Activated CD4-positive, alpha-beta T cell treated with anti-CD3 and anti-CD28 coated beads, Interleukin-2, amount 50 U/mL, for 24 hours (primary cell): ENCODE measurements around the gene PGBD5.

Experiments used
- DNase-seq, 2 donors: peaks; one replicate each; pipeline ENCODE4 v3.0.0-alpha.2; 2020; ENCODE audit warnings: low read depth in 1 of 2, low spot score in 1 of 2

PGBD5 gene

GRCh38 chr1:230377851-230378250 lies 48.3 kb downstream of the PGBD5 start:
- no peak for DNase-seq

DNA sequence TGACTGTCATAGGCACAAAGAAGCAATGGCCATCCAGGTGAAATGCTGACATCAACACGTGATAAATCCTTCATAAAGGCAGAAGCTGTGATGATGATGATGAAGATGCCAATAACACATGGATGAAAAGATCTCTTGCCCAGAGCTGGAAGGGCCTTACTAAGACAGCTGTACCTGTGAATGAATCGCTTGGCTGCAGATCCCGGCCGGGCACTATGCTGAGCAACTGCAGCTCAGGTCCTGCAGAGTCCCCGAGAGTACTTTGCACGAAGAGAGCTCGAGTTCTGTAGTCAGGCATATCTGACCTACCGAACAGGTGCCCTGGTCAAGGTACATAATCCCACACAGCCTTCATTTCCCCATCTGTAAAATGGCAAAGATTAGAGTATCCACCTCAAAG lies 48.8 kb downstream of the PGBD5 start:
- DNase-seq: no peak

GRCh38 chr1:230376296-230376695 lies 49.8 kb downstream of the PGBD5 start:
- DNase-seq: no peak

DNA sequence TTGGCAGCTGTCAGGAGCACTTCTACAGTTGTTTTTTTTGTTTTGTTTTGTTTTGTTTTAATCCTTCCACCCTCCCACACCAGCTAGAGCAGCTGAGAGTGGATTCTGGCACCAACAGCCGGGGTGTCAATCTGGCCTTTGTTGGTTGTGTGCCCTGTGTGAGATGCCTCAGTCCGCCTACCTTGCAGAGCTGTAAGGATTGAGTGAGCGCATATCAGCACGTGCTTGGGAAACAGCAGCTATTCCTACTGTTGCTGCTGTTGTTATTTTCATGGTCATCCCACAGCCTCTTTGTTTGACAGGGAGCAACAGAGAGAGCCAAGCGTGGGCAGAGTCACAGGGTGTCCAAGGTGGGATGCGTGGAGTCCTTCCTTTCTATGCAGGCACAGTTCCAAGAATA lies 50.4 kb downstream of the PGBD5 start:
- no peak for DNase-seq

DNA sequence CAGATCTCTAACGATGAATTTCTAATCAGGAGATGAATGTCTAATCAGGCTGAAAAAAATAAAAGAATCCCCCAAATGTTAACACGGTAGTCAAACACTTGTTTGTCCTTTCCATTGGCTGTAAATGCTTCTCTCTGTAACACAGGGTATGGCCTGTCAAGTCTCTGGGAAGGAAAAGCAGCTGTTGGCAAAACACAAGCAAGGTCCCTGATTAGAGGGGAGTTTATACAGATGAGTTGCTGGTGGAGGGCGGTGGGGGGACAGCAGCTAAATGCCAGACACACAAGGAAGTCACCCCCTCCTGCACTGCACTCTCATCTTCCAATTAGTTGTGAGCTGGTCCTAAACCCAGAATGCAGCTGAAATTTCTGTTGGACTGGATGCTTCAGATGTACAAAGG lies 51.0 kb downstream of the PGBD5 start:
- DNase-seq: no peak

DNA sequence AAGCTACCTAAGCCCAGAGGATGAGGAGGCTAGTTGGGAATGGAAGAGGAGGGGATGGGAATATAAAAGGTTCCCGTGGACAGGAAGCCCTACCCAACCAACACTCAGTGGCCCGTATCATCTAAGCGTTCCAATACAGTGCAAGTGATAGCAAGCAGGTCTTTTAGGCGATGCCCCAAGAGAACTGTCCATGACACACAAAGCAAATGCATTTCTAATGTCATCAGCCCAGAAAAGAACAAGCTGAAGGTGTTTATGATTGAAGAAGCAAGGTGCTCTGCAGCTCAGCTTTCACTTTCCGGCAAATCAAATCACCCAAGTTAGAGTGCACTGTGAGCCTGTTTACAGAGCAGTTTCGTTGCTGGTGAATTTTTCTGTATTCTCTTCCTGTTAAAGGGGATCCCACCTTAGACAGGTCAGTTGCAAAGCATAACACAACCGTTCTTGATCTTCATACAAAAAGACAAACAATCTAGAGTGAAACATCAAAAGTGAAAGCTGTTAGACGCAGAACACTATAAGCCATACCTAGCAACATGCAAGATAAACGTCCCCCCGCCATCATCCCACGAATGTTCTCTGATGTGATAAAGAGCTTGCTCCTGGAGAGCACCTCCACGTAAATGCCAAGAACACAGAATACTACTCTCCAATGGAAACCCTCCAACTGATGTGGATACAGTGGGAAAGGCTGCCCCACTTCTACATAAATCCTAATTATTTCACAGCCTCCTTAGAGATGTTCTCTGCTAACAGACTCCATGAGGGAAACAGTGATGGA lies 54.0 kb downstream of the PGBD5 start:
- no peak for DNase-seq

GRCh38 chr1:230370109-230370508 lies 56.0 kb downstream of the PGBD5 start:
- no peak for DNase-seq

DNA sequence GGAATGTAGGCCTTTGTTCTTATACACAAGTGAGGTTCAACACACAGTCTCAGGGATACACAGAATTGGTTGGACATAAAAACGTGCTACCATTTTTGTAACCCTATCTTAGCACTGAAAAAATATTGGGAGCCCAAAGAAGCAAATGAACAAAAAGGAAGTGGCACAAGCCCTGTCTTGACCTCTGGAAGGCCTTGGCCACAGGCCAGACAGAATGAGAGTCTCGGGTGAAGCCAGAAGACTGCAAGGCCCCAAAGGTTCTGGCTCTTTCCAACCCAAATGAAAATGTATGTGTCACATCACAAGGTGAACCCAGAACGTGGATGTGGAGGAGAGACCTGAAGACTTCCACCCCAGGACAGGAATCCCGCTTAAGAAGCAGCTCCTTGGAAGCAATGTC lies 57.3 kb downstream of the PGBD5 start:
- no peak for DNase-seq

GRCh38 chr1:230368363-230368762 lies 57.8 kb downstream of the PGBD5 start:
- DNase-seq: no peak

DNA sequence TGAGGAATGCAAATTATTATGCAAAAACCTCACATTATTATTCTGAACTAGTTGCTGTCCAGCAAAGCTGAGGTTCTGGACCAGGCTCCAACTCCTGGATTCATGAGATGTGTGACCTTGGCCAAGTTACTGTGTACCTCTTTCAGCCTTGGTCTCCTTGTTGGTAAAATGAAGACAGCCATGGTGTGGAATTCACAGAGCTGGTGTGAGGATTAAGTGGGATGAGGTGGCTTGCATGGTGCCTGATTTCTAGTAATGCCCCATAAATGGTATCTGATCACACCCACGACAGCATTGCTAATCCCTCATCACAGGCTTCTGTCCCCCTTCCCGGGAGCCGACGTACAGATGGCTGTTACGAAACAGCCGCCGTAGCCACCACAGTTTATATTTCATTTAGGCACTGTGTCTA lies 59.6 kb downstream of the PGBD5 start:
- no peak for DNase-seq

GRCh38 chr1:230365723-230366307 lies 60.3 kb downstream of the PGBD5 start:
- no peak for DNase-seq

DNA sequence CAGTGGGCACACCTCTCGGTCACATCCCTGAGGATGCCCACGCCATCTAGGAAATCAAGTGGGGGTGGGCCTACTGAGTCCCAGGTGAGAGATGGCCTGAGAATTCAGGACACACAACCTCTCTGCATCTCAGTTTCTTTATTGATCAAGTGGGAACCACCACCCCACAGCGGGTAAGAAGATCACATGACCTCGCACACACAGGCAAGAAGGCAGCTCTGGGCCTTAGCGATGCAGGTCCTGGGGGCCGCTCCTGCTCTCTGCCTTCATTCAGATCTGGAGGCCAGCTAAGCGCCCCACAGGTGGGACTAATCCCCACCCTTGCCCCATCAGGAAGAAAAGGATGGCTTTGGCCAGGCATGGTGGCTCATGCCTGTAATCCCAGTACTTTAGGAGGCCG lies 63.2 kb downstream of the PGBD5 start:
- no peak for DNase-seq

DNA sequence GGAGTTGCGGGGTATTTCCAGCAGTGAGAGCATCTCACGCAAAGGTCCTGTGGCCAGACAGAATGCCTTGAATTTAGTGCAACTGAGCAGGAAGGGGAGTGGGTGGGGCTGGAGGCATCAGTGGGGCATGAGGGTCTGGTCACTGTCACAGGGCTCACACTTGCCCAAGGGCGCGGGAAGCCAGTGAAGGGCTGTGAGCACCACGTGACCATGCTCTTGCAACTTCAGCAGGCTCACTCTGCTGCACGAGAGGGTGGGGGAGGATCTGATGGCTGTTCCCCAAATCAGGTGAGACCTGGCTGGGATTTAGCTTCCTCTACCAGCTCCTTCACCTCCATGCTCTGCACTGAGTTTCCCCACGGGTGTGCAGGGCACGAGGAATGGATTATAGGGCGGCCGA lies 64.2 kb downstream of the PGBD5 start:
- no peak for DNase-seq

- no peak for DNase-seq
Observed at GRCh38 chr1:230359992-230360668, 66.0 kb downstream of the PGBD5 start.

DNA sequence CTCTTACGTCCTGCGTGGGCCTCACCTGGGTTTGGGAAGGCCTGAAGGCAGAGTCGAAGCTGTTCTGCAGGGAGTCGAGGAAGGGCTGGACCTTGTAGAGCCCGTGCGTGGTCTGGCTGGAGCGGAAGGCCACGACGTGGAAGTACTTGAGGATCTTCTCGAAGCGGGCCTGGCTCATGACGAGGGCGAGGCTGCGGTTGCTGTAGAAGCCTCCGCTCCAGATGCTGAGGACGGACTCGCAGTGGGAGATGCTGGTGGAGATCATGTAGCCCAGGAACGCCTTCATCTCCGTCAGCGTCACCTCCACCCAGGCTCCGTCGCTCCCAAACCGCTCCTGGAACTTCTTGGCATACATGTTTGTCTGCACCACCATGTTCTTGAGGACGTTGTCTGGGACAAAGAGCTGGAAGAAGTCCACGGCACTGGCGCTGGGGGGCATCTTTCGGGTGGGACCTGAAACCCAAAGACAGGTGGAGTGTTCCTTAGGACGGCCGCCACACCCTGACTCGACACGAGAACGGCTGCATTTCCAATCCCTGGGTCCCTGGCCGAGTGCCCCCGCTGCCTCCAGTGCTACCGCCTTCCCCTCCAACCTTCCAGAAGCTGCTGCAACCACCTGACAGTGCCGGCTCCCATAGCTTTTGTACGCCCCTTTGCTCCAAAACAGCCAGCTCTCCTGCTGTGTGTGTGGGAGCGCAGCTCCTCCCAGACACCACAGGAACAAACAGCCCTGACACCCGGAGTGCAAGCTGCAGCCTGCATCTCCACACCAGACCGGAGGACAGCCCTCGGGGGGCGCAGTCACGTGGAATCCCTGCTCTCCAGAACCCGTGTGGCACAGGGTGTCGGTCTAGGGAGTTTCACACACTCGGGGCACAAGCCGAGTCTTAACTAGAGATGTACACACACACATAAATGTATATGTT lies 69.0 kb downstream of the PGBD5 start:
- no peak for DNase-seq

GRCh38 chr1:230356190-230356589 lies 69.9 kb downstream of the PGBD5 start:
- no peak for DNase-seq

GRCh38 chr1:230355594-230355993 lies 70.5 kb downstream of the PGBD5 start:
- DNase-seq: no peak

- DNase-seq: no peak
Observed at GRCh38 chr1:230355128-230355527, 71.0 kb downstream of the PGBD5 start.

DNA sequence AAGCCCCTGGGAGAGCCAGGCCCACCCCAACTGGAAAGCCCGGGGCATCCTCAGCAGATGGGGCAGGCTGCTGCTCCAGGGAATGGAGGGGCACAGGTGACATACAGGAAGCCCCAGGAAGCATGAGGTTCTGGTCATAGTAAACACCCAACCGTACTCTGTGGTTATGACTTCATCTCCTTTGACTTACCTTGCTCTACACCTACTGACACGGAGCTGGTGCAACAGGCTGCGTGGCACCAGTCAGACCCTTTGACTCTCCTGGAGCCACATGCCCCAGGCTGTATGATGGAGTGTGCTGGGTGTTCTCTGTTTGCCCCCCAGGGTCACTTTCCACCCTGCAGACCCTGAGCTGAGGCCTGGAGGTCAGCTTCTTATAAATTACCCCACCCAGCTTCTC lies 72.1 kb downstream of the PGBD5 start:
- DNase-seq: no peak

GRCh38 chr1:230352537-230352936 lies 73.6 kb downstream of the PGBD5 start:
- no peak for DNase-seq

GRCh38 chr1:230351983-230352382 lies 74.1 kb downstream of the PGBD5 start:
- no peak for DNase-seq
